ENCODE measurements around the gene SH3BGRL.

- TF ChIP-seq CTCF (IDR thresholded peaks at IDR 0.05) (no peak), EP300 (IDR thresholded peaks at IDR 0.05) (no peak), POLR2AphosphoS5 (IDR thresholded peaks at IDR 0.05) (no peak)
Measured at GRCh38 chrX:81238166-81238565, 36.3 kb downstream of the SH3BGRL start.

All from gastroesophageal sphincter (tissue), 3 donors.